HEK293 (cell line): ENCODE measurements around the gene RABGGTA.

Experiments used
- ZBTB8A ChIP-seq: fragments of 450-650 bp; formaldehyde crosslinking; IDR thresholded peaks from 2 replicates; pipeline ENCODE4 v1.5.1; 2016; ENCODE audit warnings: missing biosample characterization, missing genetic modification characterization
- ZFP3 ChIP-seq: fragments of 450-650 bp; formaldehyde crosslinking; IDR thresholded peaks from 2 replicates; pipeline ENCODE4 v1.5.1; 2016; ENCODE audit warnings: low read depth, missing biosample characterization, missing genetic modification characterization
- ZFP69B ChIP-seq: fragments of 450-650 bp; formaldehyde crosslinking; IDR thresholded peaks from 2 replicates; pipeline ENCODE4 v1.5.1; 2016; ENCODE audit warnings: missing biosample characterization, missing genetic modification characterization
- ZNF140 ChIP-seq: fragments of 450-650 bp; formaldehyde crosslinking; IDR thresholded peaks from 2 replicates; pipeline ENCODE4 v1.5.1; 2016; ENCODE audit warnings: missing biosample characterization, missing genetic modification characterization
- ZNF311 ChIP-seq: fragments of 450-650 bp; formaldehyde crosslinking; IDR thresholded peaks from 2 replicates; pipeline ENCODE4 v1.5.1; 2017; ENCODE audit warnings: missing biosample characterization, missing genetic modification characterization, borderline replicate concordance
- TF ChIP-seq, protein P1 (sequence below): fragments of 450-650 bp; formaldehyde crosslinking; IDR thresholded peaks from 2 replicates; pipeline ENCODE4 v1.5.1; 2016; ENCODE audit warnings: missing biosample characterization, missing genetic modification characterization
- TF ChIP-seq, protein P2 (sequence below): sonication (generic); formaldehyde crosslinking; IDR thresholded peaks from 2 replicates; pipeline ENCODE4 v1.8.1; 2022; ENCODE audit warnings: mild to moderate bottlenecking, moderate library complexity, missing genetic modification reagents
- TF ChIP-seq, protein P3 (sequence below): IDR thresholded peaks from 2 replicates; pipeline ENCODE4 v1.6.1; 2011; ENCODE audit warnings: mild to moderate bottlenecking, low read depth, low read length, borderline replicate concordance
- TF ChIP-seq, protein P4 (sequence below): fragments of 450-650 bp; formaldehyde crosslinking; IDR thresholded peaks from 2 replicates; pipeline ENCODE4 v1.5.1; 2016; ENCODE audit warnings: missing biosample characterization, missing genetic modification characterization
- TF ChIP-seq, protein P5 (sequence below): fragments of 450-650 bp; formaldehyde crosslinking; IDR thresholded peaks from 2 replicates; pipeline ENCODE4 v1.5.1; 2016; ENCODE audit warnings: missing biosample characterization, missing genetic modification characterization

DNA sequence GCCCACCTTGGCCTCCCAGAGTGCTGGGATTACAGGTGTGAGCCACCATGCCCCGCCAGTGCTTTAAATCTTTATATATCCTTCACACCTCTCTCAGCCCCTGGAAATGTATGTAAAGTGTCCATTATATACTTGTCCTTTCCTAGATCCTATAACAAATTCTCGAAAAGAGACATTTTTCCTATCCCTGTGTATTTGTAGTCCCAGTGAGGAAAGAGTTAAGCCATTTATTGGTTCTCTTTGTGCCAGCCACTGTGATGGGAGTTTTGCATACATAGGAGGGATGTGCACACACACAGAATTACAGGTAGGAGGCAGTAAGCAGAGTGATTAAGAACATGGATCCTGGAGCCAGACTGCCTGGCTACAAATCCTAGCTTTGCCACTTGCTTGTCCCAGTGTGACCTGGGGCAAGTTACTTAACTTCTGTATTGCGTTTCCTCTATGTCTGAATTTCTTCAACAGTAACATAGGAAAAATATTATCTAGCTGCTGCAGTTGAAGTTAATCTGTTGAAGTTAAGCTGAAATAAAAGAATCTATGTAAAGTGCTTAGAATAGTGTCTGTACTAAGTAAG lies 2.1 kb upstream of the RABGGTA start:
- TF ChIP-seq ZNF140 (tag by site-specific recombination) = no peak
- no peak for TF ChIP-seq ZFP3 (tag by site-specific recombination)
- TF ChIP-seq, protein P1, sequence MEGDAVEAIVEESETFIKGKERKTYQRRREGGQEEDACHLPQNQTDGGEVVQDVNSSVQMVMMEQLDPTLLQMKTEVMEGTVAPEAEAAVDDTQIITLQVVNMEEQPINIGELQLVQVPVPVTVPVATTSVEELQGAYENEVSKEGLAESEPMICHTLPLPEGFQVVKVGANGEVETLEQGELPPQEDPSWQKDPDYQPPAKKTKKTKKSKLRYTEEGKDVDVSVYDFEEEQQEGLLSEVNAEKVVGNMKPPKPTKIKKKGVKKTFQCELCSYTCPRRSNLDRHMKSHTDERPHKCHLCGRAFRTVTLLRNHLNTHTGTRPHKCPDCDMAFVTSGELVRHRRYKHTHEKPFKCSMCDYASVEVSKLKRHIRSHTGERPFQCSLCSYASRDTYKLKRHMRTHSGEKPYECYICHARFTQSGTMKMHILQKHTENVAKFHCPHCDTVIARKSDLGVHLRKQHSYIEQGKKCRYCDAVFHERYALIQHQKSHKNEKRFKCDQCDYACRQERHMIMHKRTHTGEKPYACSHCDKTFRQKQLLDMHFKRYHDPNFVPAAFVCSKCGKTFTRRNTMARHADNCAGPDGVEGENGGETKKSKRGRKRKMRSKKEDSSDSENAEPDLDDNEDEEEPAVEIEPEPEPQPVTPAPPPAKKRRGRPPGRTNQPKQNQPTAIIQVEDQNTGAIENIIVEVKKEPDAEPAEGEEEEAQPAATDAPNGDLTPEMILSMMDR (tag by site-specific recombination) = no peak
- TF ChIP-seq ZBTB8A (tag by site-specific recombination) = no peak
- TF ChIP-seq, protein P2, sequence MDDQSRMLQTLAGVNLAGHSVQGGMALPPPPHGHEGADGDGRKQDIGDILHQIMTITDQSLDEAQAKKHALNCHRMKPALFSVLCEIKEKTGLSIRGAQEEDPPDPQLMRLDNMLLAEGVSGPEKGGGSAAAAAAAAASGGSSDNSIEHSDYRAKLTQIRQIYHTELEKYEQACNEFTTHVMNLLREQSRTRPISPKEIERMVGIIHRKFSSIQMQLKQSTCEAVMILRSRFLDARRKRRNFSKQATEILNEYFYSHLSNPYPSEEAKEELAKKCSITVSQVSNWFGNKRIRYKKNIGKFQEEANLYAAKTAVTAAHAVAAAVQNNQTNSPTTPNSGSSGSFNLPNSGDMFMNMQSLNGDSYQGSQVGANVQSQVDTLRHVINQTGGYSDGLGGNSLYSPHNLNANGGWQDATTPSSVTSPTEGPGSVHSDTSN = no peak
- TF ChIP-seq ZFP69B (tag by site-specific recombination) = no peak
- TF ChIP-seq, protein P3, sequence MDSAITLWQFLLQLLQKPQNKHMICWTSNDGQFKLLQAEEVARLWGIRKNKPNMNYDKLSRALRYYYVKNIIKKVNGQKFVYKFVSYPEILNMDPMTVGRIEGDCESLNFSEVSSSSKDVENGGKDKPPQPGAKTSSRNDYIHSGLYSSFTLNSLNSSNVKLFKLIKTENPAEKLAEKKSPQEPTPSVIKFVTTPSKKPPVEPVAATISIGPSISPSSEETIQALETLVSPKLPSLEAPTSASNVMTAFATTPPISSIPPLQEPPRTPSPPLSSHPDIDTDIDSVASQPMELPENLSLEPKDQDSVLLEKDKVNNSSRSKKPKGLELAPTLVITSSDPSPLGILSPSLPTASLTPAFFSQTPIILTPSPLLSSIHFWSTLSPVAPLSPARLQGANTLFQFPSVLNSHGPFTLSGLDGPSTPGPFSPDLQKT = no peak
- no peak for TF ChIP-seq ZNF311 (tag by site-specific recombination)
- TF ChIP-seq, protein P4, sequence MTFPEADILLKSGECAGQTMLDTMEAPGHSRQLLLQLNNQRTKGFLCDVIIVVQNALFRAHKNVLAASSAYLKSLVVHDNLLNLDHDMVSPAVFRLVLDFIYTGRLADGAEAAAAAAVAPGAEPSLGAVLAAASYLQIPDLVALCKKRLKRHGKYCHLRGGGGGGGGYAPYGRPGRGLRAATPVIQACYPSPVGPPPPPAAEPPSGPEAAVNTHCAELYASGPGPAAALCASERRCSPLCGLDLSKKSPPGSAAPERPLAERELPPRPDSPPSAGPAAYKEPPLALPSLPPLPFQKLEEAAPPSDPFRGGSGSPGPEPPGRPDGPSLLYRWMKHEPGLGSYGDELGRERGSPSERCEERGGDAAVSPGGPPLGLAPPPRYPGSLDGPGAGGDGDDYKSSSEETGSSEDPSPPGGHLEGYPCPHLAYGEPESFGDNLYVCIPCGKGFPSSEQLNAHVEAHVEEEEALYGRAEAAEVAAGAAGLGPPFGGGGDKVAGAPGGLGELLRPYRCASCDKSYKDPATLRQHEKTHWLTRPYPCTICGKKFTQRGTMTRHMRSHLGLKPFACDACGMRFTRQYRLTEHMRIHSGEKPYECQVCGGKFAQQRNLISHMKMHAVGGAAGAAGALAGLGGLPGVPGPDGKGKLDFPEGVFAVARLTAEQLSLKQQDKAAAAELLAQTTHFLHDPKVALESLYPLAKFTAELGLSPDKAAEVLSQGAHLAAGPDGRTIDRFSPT = no peak
- TF ChIP-seq, protein P5, sequence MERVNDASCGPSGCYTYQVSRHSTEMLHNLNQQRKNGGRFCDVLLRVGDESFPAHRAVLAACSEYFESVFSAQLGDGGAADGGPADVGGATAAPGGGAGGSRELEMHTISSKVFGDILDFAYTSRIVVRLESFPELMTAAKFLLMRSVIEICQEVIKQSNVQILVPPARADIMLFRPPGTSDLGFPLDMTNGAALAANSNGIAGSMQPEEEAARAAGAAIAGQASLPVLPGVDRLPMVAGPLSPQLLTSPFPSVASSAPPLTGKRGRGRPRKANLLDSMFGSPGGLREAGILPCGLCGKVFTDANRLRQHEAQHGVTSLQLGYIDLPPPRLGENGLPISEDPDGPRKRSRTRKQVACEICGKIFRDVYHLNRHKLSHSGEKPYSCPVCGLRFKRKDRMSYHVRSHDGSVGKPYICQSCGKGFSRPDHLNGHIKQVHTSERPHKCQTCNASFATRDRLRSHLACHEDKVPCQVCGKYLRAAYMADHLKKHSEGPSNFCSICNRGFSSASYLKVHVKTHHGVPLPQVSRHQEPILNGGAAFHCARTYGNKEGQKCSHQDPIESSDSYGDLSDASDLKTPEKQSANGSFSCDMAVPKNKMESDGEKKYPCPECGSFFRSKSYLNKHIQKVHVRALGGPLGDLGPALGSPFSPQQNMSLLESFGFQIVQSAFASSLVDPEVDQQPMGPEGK (tag by site-specific recombination) = no peak
